SU-DHL-6 (cell line): ENCODE measurements around the gene POLR2F.

Source experiments
- H2AFZ ChIP-seq: fragments of 200-600 bp; sonication (generic); 2 replicates; pipeline ENCODE4 v1.6.1; 2014; ENCODE audit warnings: low read depth, mild to moderate bottlenecking, moderate library complexity, mixed read lengths, antibody characterized with exemption, low read length; ENCODE audit not compliant: severe bottlenecking
- H3F3A ChIP-seq: fragments of 200-600 bp; shearing (Covaris generic); 2 replicates; pipeline ENCODE4 v1.6.0; 2016; ENCODE audit warnings: antibody characterized with exemption, mild to moderate bottlenecking; ENCODE audit not compliant: insufficient read depth
- H3K27ac ChIP-seq: fragments of 200-600 bp; sonication (generic); 2 replicates; pipeline ENCODE4 v1.5.1; 2016; ENCODE audit warnings: low read depth, mild to moderate bottlenecking, low read length, moderate library complexity, mixed read lengths
- H3K27me3 ChIP-seq: fragments of 200-600 bp; sonication (generic), shearing (Covaris generic); 2 replicates; pipeline ENCODE4 v1.6.0; 2014; ENCODE audit warnings: mild to moderate bottlenecking, low read length
- H3K36me3 ChIP-seq: fragments of 200-600 bp; sonication (generic); 2 replicates; pipeline ENCODE4 v1.6.1; 2014; ENCODE audit warnings: mild to moderate bottlenecking, low read length, mixed read lengths
- H3K4me2 ChIP-seq: fragments of 300-600, 200-600 bp; shearing (Covaris generic), sonication (generic); 2 replicates; pipeline ENCODE4 v1.6.0; 2014; ENCODE audit warnings: low read length, low read depth, mild to moderate bottlenecking; ENCODE audit not compliant: poor library complexity, severe bottlenecking
- H3K4me3 ChIP-seq: fragments of 200-600 bp; sonication (generic); 2 replicates; pipeline ENCODE4 v1.5.1; 2014; ENCODE audit warnings: antibody characterized with exemption, low read length, mild to moderate bottlenecking, mixed read lengths; ENCODE audit not compliant: insufficient read depth, poor library complexity, severe bottlenecking
- H3K79me2 ChIP-seq: fragments of 200-600 bp; sonication (generic); 2 replicates; pipeline ENCODE4 v1.6.1; 2014; ENCODE audit warnings: mild to moderate bottlenecking, low read length, moderate library complexity; ENCODE audit not compliant: insufficient read depth
- H3K9ac ChIP-seq: fragments of 200-600 bp; sonication (generic); 2 replicates; pipeline ENCODE4 v1.7.0; 2014; ENCODE audit warnings: mild to moderate bottlenecking, low read length
- H3K9me2 ChIP-seq: fragments of 200-600 bp; sonication (generic); replicated peaks from 2 replicates; pipeline ENCODE4 v1.6.1; 2014; ENCODE audit warnings: low read length; ENCODE audit not compliant: insufficient read depth
- H3K9me3 ChIP-seq: fragments of 200-600 bp; sonication (generic); 2 replicates; pipeline ENCODE4 v1.6.1; 2014; ENCODE audit warnings: low read length, mixed read lengths; ENCODE audit not compliant: insufficient read depth
- H4K20me1 ChIP-seq: fragments of 200-600 bp; sonication (generic); 2 replicates; pipeline ENCODE4 v1.6.1; 2014; ENCODE audit warnings: low read depth, mild to moderate bottlenecking, antibody characterized with exemption, low read length, moderate library complexity, mixed read lengths
- CTCF ChIP-seq: fragments of 200-600 bp; sonication (generic); IDR thresholded peaks from one replicate; pipeline ENCODE4 v1.5.1; 2017; ENCODE audit warnings: antibody characterized with exemption, mild to moderate bottlenecking, low read length, moderate library complexity; ENCODE audit not compliant: insufficient read depth, poor library complexity, severe bottlenecking
- EZH2phosphoT487 ChIP-seq: fragments of 200-600 bp; sonication (generic), shearing (Covaris generic); conservative IDR thresholded peaks from 2 replicates; pipeline ENCODE4 v1.6.1; 2018; ENCODE audit warnings: mild to moderate bottlenecking, antibody characterized with exemption, low read length, moderate library complexity, mixed read lengths

POLR2F gene

GRCh38 chr22:38012604-38013072 is 59.1 kb downstream of the POLR2F start:
- H4K20me1 ChIP-seq, result no peaks in the 10 kb centered on the region
- TF ChIP-seq CTCF (no peak), EZH2phosphoT487 (no peak)
- no peaks in the 10 kb centered on the region for H3K36me3 ChIP-seq
- H3K9ac ChIP-seq, result no peak overlapping the region
- no peak overlapping the region for H3K4me3 ChIP-seq
- no peak overlapping the region for H2AFZ ChIP-seq
- no peak overlapping the region for H3K27ac ChIP-seq
- H3F3A ChIP-seq, result no peaks in the 10 kb centered on the region
- no peaks in the 10 kb centered on the region for H3K27me3 ChIP-seq
- no peak overlapping the region for H3K4me2 ChIP-seq
- no peaks in the 10 kb centered on the region for H3K79me2 ChIP-seq
- H3K9me3 ChIP-seq, result no peaks in the 10 kb centered on the region
- no peaks in the 10 kb centered on the region for H3K9me2 ChIP-seq

- H3K9ac ChIP-seq, result no peak overlapping the region
- no peak overlapping the region for H2AFZ ChIP-seq
- no peak overlapping the region for H3K4me2 ChIP-seq
- no peaks in the 10 kb centered on the region for H3K9me2 ChIP-seq
- no peak overlapping the region for H3K27ac ChIP-seq
- H3K79me2 ChIP-seq, result no peaks in the 10 kb centered on the region
- TF ChIP-seq CTCF (no peak), EZH2phosphoT487 (no peak)
- H3K36me3 ChIP-seq, result no peaks in the 10 kb centered on the region
- no peaks in the 10 kb centered on the region for H4K20me1 ChIP-seq
- H3K4me3 ChIP-seq, result no peak overlapping the region
- no peaks in the 10 kb centered on the region for H3K9me3 ChIP-seq
- H3K27me3 ChIP-seq, result no peaks in the 10 kb centered on the region
- H3F3A ChIP-seq, result no peaks in the 10 kb centered on the region
Measured at GRCh38 chr22:38014083-38014482, 60.6 kb downstream of the POLR2F start.

GRCh38 chr22:38016182-38017151 is 63.0 kb downstream of the POLR2F start:
- no peaks in the 10 kb centered on the region for H3K36me3 ChIP-seq
- no peak overlapping the region for H3K9ac ChIP-seq
- no peak overlapping the region for H3K4me2 ChIP-seq
- no peak overlapping the region for H3K27ac ChIP-seq
- no peaks in the 10 kb centered on the region for H4K20me1 ChIP-seq
- H3K9me2 ChIP-seq, result no peaks in the 10 kb centered on the region
- no peaks in the 10 kb centered on the region for H3F3A ChIP-seq
- no peak overlapping the region for H2AFZ ChIP-seq
- H3K9me3 ChIP-seq, result no peaks in the 10 kb centered on the region
- H3K79me2 ChIP-seq, result no peaks in the 10 kb centered on the region
- no peaks in the 10 kb centered on the region for H3K27me3 ChIP-seq
- H3K4me3 ChIP-seq, result no peak overlapping the region
- TF ChIP-seq CTCF (no peak), EZH2phosphoT487 (no peak)
